Smooth muscle cell (in vitro differentiated cells): ENCODE data around the gene POC1A. TPM values are rescaled to one million over a fixed set of nuclear protein-coding genes. Genes with fewer than 3 reads are reported as not detected.

Experiments used
- DNase-seq: peaks from one replicate; lab custom pipeline; 2025; ENCODE audit not compliant: unreplicated experiment; lab: John Stamatoyannopoulos, UW
- H2AFZ ChIP-seq: fragments of 200-600 bp; sonication (generic); 2 replicates; pipeline ENCODE4 v1.6.0; 2016; ENCODE audit warnings: antibody characterized with exemption, low read depth, mild to moderate bottlenecking
- H3F3A ChIP-seq: fragments of 200-600 bp; sonication (generic); 2 replicates; pipeline ENCODE4 v1.6.0; 2017; ENCODE audit warnings: antibody characterized with exemption, low read depth
- H3K27ac ChIP-seq: fragments of 200-600 bp; sonication (generic); 2 replicates; pipeline ENCODE4 v1.5.1; 2016; ENCODE audit warnings: low read depth, mild to moderate bottlenecking
- H3K27me3 ChIP-seq: fragments of 200-600 bp; sonication (generic); 2 replicates; pipeline ENCODE4 v1.6.1; 2016; ENCODE audit warnings: low read depth, mild to moderate bottlenecking
- H3K36me3 ChIP-seq: fragments of 200-600 bp; sonication (generic); 2 replicates; pipeline ENCODE4 v1.5.1; 2016; ENCODE audit warnings: low read depth
- H3K4me1 ChIP-seq: fragments of 200-600 bp; sonication (generic); 2 replicates; pipeline ENCODE4 v1.5.1; 2016; ENCODE audit warnings: low read depth
- H3K4me2 ChIP-seq: fragments of 200-600 bp; sonication (generic); 2 replicates; pipeline ENCODE4 v1.6.0; 2016; ENCODE audit warnings: mild to moderate bottlenecking
- H3K4me3 ChIP-seq: fragments of 200-600 bp; sonication (generic); 2 replicates; pipeline ENCODE4 v1.5.1; 2016; ENCODE audit warnings: mild to moderate bottlenecking
- H3K79me2 ChIP-seq: fragments of 200-600 bp; sonication (generic); 2 replicates; pipeline ENCODE4 v1.6.0; 2016; ENCODE audit warnings: low read depth, mild to moderate bottlenecking
- H3K9ac ChIP-seq: fragments of 200-600 bp; sonication (generic); 2 replicates; pipeline ENCODE4 v1.6.0; 2016; ENCODE audit warnings: low read depth
- H3K9me3 ChIP-seq: fragments of 200-600 bp; sonication (generic); replicated peaks from 2 replicates; pipeline ENCODE4 v1.5.1; 2016; ENCODE audit warnings: low read depth
- H4K20me1 ChIP-seq: fragments of 200-600 bp; sonication (generic); 2 replicates; pipeline ENCODE4 v1.6.0; 2016; ENCODE audit warnings: low read depth
- WGBS: methylation state at CpG from one replicate; pipeline ENCODE4 v1.1.7; 2016; ENCODE audit warnings: low lambda C conversion rate; 5-methylcytosine and 5-hydroxymethylcytosine counted together
- polyA plus RNA-seq: library from polyadenylated mRNA; unstranded; fragments of >200 nt; fragmentation: Nextera tagmentation; extraction: Ambion mirVana; gene quantifications from 2 replicates; pipeline ENCODE4 v1.2.1, GENCODE V29; 2016
- total RNA-seq: library from RNA; depleted of rRNA; stranded (reverse); fragments of >200 nt; gene quantifications from 2 replicates; pipeline ENCODE4 v1.2.3, GENCODE V29; 2014
- TF ChIP-seq, protein P1 (sequence below): fragments of 200-600 bp; sonication (generic); IDR thresholded peaks from 2 replicates; pipeline ENCODE4 v1.5.1; 2017; ENCODE audit warnings: borderline replicate concordance, mild to moderate bottlenecking, antibody characterized with exemption; ENCODE audit not compliant: insufficient read depth, poor library complexity, severe bottlenecking

The POC1A gene
- total and polyA plus RNA-seq, 2 experiments from 2014 or later: 1.8 to 7.9 TPM

DNA sequence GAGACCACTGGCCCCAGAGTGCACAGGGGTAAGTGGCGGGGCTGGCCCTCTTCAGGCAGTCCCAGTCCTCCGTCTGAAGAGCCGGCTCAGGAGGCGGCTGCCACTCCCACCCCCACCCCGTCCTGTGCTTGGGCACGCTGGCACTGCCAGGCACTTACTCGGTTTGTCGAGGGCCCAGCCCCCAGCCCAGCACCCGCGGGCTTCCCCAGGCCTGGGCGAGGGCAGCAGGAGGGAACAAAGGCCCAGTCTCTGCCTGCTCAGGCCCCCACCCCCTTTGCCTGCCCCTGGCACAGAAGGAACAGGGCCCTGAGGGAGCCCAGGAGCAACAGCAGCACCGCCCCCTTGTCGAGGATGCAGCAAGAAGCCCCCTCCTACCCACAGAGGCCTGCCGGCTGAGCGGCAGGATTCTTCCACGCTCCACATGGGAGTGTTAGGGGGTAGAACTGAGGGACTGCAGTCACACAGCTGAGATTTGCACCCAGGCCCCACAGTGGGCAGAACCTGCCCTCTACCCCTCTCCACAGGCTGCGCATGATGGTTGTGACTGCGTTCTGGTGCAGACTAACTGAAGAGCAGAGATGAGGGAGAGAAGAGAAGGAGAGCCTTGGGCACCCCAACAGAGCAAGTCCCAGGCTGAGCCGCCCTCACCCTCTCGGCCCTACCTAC lies 106.8 kb downstream of the POC1A start:
- TF ChIP-seq, protein P1, sequence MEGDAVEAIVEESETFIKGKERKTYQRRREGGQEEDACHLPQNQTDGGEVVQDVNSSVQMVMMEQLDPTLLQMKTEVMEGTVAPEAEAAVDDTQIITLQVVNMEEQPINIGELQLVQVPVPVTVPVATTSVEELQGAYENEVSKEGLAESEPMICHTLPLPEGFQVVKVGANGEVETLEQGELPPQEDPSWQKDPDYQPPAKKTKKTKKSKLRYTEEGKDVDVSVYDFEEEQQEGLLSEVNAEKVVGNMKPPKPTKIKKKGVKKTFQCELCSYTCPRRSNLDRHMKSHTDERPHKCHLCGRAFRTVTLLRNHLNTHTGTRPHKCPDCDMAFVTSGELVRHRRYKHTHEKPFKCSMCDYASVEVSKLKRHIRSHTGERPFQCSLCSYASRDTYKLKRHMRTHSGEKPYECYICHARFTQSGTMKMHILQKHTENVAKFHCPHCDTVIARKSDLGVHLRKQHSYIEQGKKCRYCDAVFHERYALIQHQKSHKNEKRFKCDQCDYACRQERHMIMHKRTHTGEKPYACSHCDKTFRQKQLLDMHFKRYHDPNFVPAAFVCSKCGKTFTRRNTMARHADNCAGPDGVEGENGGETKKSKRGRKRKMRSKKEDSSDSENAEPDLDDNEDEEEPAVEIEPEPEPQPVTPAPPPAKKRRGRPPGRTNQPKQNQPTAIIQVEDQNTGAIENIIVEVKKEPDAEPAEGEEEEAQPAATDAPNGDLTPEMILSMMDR: no peak
- Histone ChIP-seq H3K27me3 (no peaks in the 10 kb centered on the region), H3K4me1 (peaks cover 11% of the 10 kb centered on the region), H3K79me2 (peaks cover 25% of the 10 kb centered on the region), H3K36me3 (no peaks in the 10 kb centered on the region), H3K9ac (peak overlapping the region; percentile 98), H3K4me2 (peak overlapping the region; percentile 77), H3F3A (peaks cover 33% of the 10 kb centered on the region), H2AFZ (no peak overlapping the region), H4K20me1 (no peaks in the 10 kb centered on the region), H3K9me3 (no peaks in the 10 kb centered on the region), H3K4me3 (no peak overlapping the region), H3K27ac (peak overlapping the region; percentile 100)
- DNase-seq: no peak
- 77% methylated on average over 20 of the region's 20 CpGs for WGBS

DNA sequence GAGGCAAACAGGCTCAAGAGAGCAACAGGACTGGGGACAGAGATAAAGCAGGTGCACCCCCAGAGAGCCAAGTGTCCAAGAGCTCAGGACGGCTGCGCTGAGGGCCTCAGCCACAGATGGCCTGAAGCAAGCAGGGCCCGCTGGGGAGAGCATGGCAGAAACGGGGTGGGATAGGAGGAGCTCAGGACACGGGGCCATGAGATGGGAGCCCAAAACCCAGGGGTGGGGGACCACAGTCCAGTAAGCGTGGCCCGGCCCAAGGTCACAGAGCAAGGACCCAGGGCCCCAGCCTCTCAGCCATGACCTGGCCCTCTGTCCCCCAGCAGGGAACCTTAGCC lies 107.4 kb downstream of the POC1A start:
- 73% methylated on average over 7 of the region's 7 CpGs for whole genome bisulfite sequencing
- H3K4me1 ChIP-seq: peaks cover 6% of the 10 kb centered on the region

DNA sequence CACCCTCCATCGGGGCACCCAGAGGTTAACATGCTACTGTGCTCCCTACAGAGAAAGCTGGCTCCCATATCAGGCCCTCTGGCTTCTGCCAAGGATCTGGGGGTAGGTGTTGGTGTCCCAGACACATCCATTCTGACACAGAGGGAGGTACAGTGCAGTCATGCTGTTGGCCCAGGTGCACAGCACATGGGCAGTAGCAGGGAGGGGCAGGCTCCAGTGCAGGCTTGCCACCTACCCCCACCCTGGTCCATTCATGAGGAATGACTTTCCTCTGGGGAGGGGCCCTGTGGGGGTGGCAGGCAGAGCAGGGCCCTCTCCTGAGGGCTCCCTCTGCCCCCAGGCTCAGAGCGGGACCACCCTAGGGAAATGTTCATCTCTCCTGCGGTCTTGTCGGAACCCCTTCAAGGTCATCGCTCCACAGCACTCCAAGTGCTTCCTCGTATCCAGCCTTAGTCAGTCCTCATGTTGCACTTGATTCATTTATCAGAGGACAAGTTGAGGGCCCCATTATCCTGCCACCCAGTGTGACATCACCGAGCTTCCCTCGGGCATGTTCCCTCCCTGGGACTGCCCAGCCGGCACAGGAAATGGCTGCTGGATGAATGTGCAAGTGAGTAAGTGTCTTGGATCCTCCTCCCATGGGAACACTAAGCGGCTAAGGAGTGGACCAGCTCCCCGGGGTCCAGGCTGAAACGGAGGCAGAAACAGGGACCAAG lies 107.9 kb downstream of the POC1A start:
- peaks cover 6% of the 10 kb centered on the region for H3K4me1 ChIP-seq
- H3K79me2 ChIP-seq: peaks cover 14% of the 10 kb centered on the region
- H2AFZ ChIP-seq: no peak overlapping the region
- WGBS: 36% methylated on average over 12 of the region's 12 CpGs
- TF ChIP-seq, protein P1: no peak
- peak overlapping the region; percentile 100 for H3K27ac ChIP-seq
- H3F3A ChIP-seq: peaks cover 28% of the 10 kb centered on the region
- peak overlapping the region; percentile 77 for H3K4me2 ChIP-seq
- H4K20me1 ChIP-seq: no peaks in the 10 kb centered on the region
- H3K36me3 ChIP-seq: no peaks in the 10 kb centered on the region
- no peaks in the 10 kb centered on the region for H3K9me3 ChIP-seq
- peak; percentile 43 for DNase-seq
- H3K9ac ChIP-seq: peak overlapping the region; percentile 98
- H3K4me3 ChIP-seq: no peak overlapping the region
- no peaks in the 10 kb centered on the region for H3K27me3 ChIP-seq

More for the DNA sequence above, 107.4 kb downstream of the POC1A start:
- Histone ChIP-seq H3K79me2 (peaks cover 20% of the 10 kb centered on the region), H3K4me3 (no peak overlapping the region), H3K4me2 (peak overlapping the region; percentile 77), H3K27ac (peak overlapping the region; percentile 100), H3F3A (peaks cover 29% of the 10 kb centered on the region), H3K27me3 (no peaks in the 10 kb centered on the region), H3K36me3 (no peaks in the 10 kb centered on the region), H3K9ac (peak overlapping the region; percentile 98), H4K20me1 (no peaks in the 10 kb centered on the region), H3K9me3 (no peaks in the 10 kb centered on the region), H2AFZ (no peak overlapping the region)
- no peak for DNase-seq
- TF ChIP-seq, protein P1: no peak
